Spleen (tissue), 11 donors: Measurements from ENCODE around the gene PDCD4. TPM values are rescaled to one million over a fixed set of nuclear protein-coding genes. Genes with fewer than 3 reads are reported as not detected.

ENCODE experiments used
- DNase-seq: peaks from one replicate; pipeline ENCODE4 v3.0.0-alpha.2; 2020
- H3K27ac ChIP-seq, 8 donors: fragments of 200-600 bp; sonication (generic) in 7 of 8; 1 replicate in 4 of 8; 2 replicates in 4 of 8; pipeline versions ENCODE4 v1.5.0 to v1.8.0; 2016 to 2021; ENCODE audit warnings: inconsistent platforms in 4 of 8, mild to moderate bottlenecking in 4 of 8, moderate library complexity in 1 of 8
- H3K27me3 ChIP-seq, 7 donors: fragments of 200-600 bp; sonication (generic) in 6 of 7; replicated peaks in 1 of 7; 1 replicate in 4 of 7; 2 replicates in 3 of 7; pipeline versions ENCODE4 v1.5.0 to v1.8.0; 2016 to 2021; ENCODE audit warnings: inconsistent platforms in 3 of 7, mild to moderate bottlenecking in 1 of 7
- H3K36me3 ChIP-seq, 6 donors: fragments of 200-600 bp; sonication (generic) in 5 of 6; 1 replicate in 4 of 6; 2 replicates in 2 of 6; pipeline versions ENCODE4 v1.5.0 to v1.8.0; 2016 to 2021; ENCODE audit warnings: inconsistent platforms in 2 of 6
- H3K4me1 ChIP-seq, 6 donors: fragments of 200-600 bp; sonication (generic) in 5 of 6; 1 replicate in 3 of 6; 2 replicates in 3 of 6; pipeline versions ENCODE4 v1.5.0 to v1.8.0; 2016 to 2021; ENCODE audit warnings: inconsistent platforms in 3 of 6
- H3K4me3 ChIP-seq, 8 donors: fragments of 200-600 bp; sonication (generic) in 7 of 8; 1 replicate in 4 of 8; 2 replicates in 4 of 8; pipeline versions ENCODE4 v1.5.0 to v1.8.0; 2016 to 2021; ENCODE audit warnings: inconsistent platforms in 4 of 8, mild to moderate bottlenecking in 4 of 8, moderate library complexity in 2 of 8
- H3K9me3 ChIP-seq, 8 donors: fragments of 200-600 bp; sonication (generic) in 7 of 8; 1 replicate in 4 of 8; 2 replicates in 4 of 8; pipeline versions ENCODE4 v1.5.0 to v1.8.0; 2016 to 2021; ENCODE audit warnings: inconsistent platforms in 4 of 8
- CTCF ChIP-seq, 11 experiments: fragments of 200-600 bp in 7 of 11; fragments of 450-650 bp in 4 of 11; sonication (generic) in 4 of 11; IDR thresholded peaks in 8 of 11; conservative IDR thresholded peaks in 3 of 11; 1 replicate in 7 of 11; 2 replicates in 4 of 11; pipeline versions ENCODE4 v1.4.0 to v1.8.0; 2016 to 2021; ENCODE audit warnings: antibody characterized with exemption in 11 of 11, inconsistent platforms in 4 of 11, mild to moderate bottlenecking in 1 of 11
- POLR2A ChIP-seq, 3 donors: fragments of 450-650 bp; IDR thresholded peaks; one replicate each; pipeline ENCODE4 v1.5.1; 2017; ENCODE audit warnings: antibody characterized with exemption in 3 of 3, mild to moderate bottlenecking in 1 of 3
- POLR2AphosphoS5 ChIP-seq, 3 donors: sonication (generic); formaldehyde crosslinking; IDR thresholded peaks; one replicate each; pipeline ENCODE4 v1.5.1; 2017; ENCODE audit warnings: antibody characterized with exemption in 3 of 3
- WGBS, 5 donors: extraction: QIAGEN DNeasy Blood & Tissue Kit in 3 of 5; methylation state at CpG; one replicate each; pipeline versions ENCODE4 v1.1.5 to v1.1.7; 2013 to 2018; 5-methylcytosine and 5-hydroxymethylcytosine counted together
- intact Hi-C: fragments of 100-400 bp; cut with DNase I; formaldehyde crosslinking; loops from one replicate; pipeline ENCODE4 v1.15.0; 2023; ENCODE audit warnings: low total_unique reads
- polyA plus RNA-seq, 3 donors: library from polyadenylated mRNA; stranded (reverse); fragments of 200-250 nt; gene quantifications; one replicate each; pipeline ENCODE4 v1.2.1, GENCODE V29; 2013
- total RNA-seq, 7 donors: library from RNA; depleted of rRNA in 3 of 7; stranded (reverse); fragments of >200 nt in 3 of 7; fragmentation: NEBNext Ultra II Directional in 4 of 7; extraction: Animal tissue kit (Norgen Biotek cat#: 25700) in 4 of 7; gene quantifications; one replicate each; pipeline versions ENCODE4 v1.1.0 to v1.2.1, GENCODE V29; 2016 to 2021
- donor health status: healthy with polysubstance abuse.
- donor health status: DM: no; HTN: no; CAD: no; lungs with moderate emphysema.
- donor health status: DM: no; HTN: no; CAD: no.
- donor health status: Bipolar disorder and iron deficiency.
- donor health status: healthy.
- donor health status: DM: no; HTN: no; CAD: no.
- donor health status: DM: yes; HTN: yes; CAD: no.

The PDCD4 gene
- total and polyA plus RNA-seq, 10 donors: 121 to 204 (median 161) TPM

- intact Hi-C loops: no loop called here
These were observed 12.3 kb upstream of the PDCD4 start for GRCh38 chr10:110859206-110859972.

DNA sequence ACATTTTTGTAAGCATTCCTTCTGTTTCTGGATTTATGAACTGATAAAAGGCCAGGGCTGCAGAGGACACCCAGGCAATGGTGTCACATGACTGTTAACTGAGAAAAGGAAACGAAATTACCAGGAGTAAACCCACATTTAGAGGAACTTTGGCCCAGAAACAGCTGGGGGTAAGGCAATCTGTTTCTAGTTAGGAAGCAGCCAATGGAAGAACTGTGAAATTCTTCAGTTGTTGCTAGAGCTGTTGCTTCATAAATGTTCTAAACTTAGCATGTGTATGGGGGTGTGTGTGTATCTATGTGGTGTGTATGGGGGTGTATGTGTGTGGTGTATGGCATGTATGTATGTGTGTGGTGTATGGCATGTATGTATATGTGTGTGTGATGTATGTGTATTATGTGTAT lies 11.8 kb upstream of the PDCD4 start:
- intact Hi-C loops: no loop called here
- Histone ChIP-seq H3K9me3 (no peaks in the 10 kb centered on the region), H3K4me1 (peaks cover 70 to 83% (median 79%) of the 10 kb centered on the region in 6 donors)

More at GRCh38 chr10:110859206-110859972, 12.3 kb upstream of the PDCD4 start:
- Histone ChIP-seq H3K27ac (peak overlapping the region; percentile 82 to 100 (median 99)), H3K36me3 (no peaks in the 10 kb centered on the region), H3K9me3 (no peaks in the 10 kb centered on the region), H3K4me3 (peak overlapping the region in 1 of 8 donors; percentile 43), H3K27me3 (no peaks in the 10 kb centered on the region), H3K4me1 (peaks cover 67 to 83% (median 75%) of the 10 kb centered on the region in 6 donors)
- 53 to 75% (median 72%) methylated on average over 6 of the region's 6 CpGs for WGBS, 5 donors
- TF ChIP-seq POLR2AphosphoS5 (IDR thresholded peaks at IDR 0.05) (no peak), POLR2A (IDR thresholded peaks at IDR 0.05) (no peak), CTCF (IDR thresholded peaks at IDR 0.05 in 8 of 11, conservative IDR thresholded peaks at IDR 0.05 in 3 of 11) (no peak)
- no peak for DNase-seq

GRCh38 chr10:110860576-110861241 lies 11.0 kb upstream of the PDCD4 start:
- H3K36me3 ChIP-seq: no peaks in the 10 kb centered on the region
- no peak for TF ChIP-seq POLR2A (IDR thresholded peaks at IDR 0.05)
- no peak for TF ChIP-seq CTCF (IDR thresholded peaks at IDR 0.05 in 8 of 11, conservative IDR thresholded peaks at IDR 0.05 in 3 of 11)
- peak; percentile 64 to 85 (median 67) for TF ChIP-seq POLR2AphosphoS5 (IDR thresholded peaks at IDR 0.05)
- peaks cover 78 to 87% (median 86%) of the 10 kb centered on the region in 6 donors for H3K4me1 ChIP-seq
- H3K9me3 ChIP-seq: no peaks in the 10 kb centered on the region
- WGBS, 5 donors: 27 to 56% (median 52%) methylated on average over 2 to 7 of the region's 7 CpGs
- DNase-seq: peak; percentile 86
- no peaks in the 10 kb centered on the region for H3K27me3 ChIP-seq
- H3K4me3 ChIP-seq: peak overlapping the region in 1 of 8 donors; percentile 43
- H3K27ac ChIP-seq: peak overlapping the region; percentile 82 to 100 (median 99)
- intact Hi-C loops: no loop called here

More for the DNA sequence above, 11.8 kb upstream of the PDCD4 start:
- peak overlapping the region; percentile 82 to 100 (median 99) for H3K27ac ChIP-seq
- DNase-seq: no peak
- no peaks in the 10 kb centered on the region for H3K36me3 ChIP-seq
- 0 to 26% (median 13%) methylated on average over 1 of the region's 1 CpG for WGBS, 5 donors
- TF ChIP-seq POLR2AphosphoS5 (IDR thresholded peaks at IDR 0.05) (no peak), POLR2A (IDR thresholded peaks at IDR 0.05) (no peak), CTCF (IDR thresholded peaks at IDR 0.05 in 8 of 11, conservative IDR thresholded peaks at IDR 0.05 in 3 of 11) (no peak)
- H3K4me3 ChIP-seq: peak overlapping the region in 1 of 8 donors; percentile 43
- H3K27me3 ChIP-seq: no peaks in the 10 kb centered on the region

GRCh38 chr10:110861476-110861875 lies 10.3 kb upstream of the PDCD4 start:
- Histone ChIP-seq H3K27me3 (no peaks in the 10 kb centered on the region), H3K36me3 (no peaks in the 10 kb centered on the region), H3K4me1 (peaks cover 85 to 95% (median 94%) of the 10 kb centered on the region in 6 donors), H3K27ac (peak overlapping the region; percentile 82 to 100 (median 99)), H3K4me3 (no peak overlapping the region), H3K9me3 (no peaks in the 10 kb centered on the region)
- intact Hi-C loops: no loop called here
- no peak for TF ChIP-seq CTCF (IDR thresholded peaks at IDR 0.05 in 8 of 11, conservative IDR thresholded peaks at IDR 0.05 in 3 of 11)
- no peak for TF ChIP-seq POLR2AphosphoS5 (IDR thresholded peaks at IDR 0.05)
- TF ChIP-seq POLR2A (IDR thresholded peaks at IDR 0.05): no peak
- DNase-seq: no peak
- WGBS, 5 donors: 97 to 99% (median 98%) methylated on average over 2 of the region's 2 CpGs
